Renal pelvis (tissue), 4 donors: ENCODE measurements around the gene EEF1AKMT1. TPM values are rescaled to one million over a fixed set of nuclear protein-coding genes. Genes with fewer than 3 reads are reported as not detected.

ENCODE experiments used
- DNase-seq: peaks from one replicate; pipeline ENCODE4 v3.0.0-alpha.2; 2013
- polyA plus RNA-seq, 3 donors: library from polyadenylated mRNA; unstranded; fragments of 120-200 nt; gene quantifications; one replicate each; pipeline ENCODE4 v1.2.1, GENCODE V29; 2013; ENCODE audit not compliant: insufficient read length in 3 of 3

EEF1AKMT1 gene
- polyA plus RNA-seq, 3 donors, result 13.6 to 16.2 (median 15.0) TPM

DNA sequence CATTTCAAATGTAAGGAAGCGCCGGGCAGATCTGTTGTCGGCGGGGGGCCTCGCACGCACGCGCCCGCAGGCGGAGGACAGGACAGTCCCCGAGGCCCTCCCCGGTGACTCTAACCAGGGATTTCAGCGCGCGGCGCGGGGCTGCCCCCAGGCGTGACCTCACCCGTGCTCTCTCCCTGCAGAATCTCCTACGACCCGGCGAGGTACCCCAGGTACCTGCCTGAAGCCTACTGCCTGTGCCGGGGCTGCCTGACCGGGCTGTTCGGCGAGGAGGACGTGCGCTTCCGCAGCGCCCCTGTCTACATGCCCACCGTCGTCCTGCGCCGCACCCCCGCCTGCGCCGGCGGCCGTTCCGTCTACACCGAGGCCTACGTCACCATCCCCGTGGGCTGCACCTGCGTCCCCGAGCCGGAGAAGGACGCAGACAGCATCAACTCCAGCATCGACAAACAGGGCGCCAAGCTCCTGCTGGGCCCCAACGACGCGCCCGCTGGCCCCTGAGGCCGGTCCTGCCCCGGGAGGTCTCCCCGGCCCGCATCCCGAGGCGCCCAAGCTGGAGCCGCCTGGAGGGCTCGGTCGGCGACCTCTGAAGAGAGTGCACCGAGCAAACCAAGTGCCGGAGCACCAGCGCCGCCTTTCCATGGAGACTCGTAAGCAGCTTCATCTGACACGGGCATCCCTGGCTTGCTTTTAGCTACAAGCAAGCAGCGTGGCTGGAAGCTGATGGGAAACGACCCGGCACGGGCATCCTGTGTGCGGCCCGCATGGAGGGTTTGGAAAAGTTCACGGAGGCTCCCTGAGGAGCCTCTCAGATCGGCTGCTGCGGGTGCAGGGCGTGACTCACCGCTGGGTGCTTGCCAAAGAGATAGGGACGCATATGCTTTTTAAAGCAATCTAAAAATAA, 52.1 kb downstream of the EEF1AKMT1 start:
- no peak for DNase-seq

DNA sequence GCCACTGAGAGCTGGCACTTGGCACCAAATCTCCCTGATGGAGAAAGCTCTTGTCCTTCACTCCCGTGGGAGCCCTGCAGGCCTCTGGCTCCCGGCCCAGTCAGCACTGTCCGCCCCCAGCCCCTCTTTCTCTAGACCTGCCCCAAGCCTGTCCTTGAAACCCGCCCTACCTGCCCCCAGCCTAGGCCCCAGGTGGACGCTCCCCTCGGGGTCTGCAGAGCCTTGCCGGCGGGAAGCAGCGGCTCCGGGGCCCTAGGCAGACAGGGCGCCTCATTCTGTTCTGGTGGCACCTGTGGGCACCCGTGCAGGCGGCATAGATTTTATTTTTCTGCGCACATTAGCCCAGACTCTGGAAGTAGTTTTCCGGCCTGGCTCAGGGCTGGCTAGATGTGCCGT, 52.7 kb downstream of the EEF1AKMT1 start:
- no peak for DNase-seq

- DNase-seq, result no peak
Measured at GRCh38 chr13:20720499-20720898, 53.3 kb downstream of the EEF1AKMT1 start.

DNA sequence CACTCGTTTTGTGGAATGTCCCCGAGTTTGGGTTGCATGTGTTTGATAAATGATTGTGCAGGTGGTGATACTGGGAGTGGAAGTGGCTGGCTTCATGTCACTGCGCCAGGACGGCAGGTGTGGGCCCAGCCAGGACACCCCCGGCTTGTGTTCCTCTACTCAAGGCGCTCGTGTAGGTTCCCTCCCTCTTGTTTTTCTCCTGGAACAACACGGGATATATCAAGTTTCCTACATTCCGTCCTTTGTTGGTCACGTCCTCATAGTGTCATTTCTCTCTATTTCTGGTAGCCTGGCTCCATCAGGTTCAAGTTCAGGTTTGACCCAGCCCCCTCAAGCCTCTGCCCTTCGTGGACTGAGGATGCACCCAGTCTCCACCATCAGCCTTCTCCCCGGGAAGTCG, 54.0 kb downstream of the EEF1AKMT1 start:
- no peak for DNase-seq

DNA sequence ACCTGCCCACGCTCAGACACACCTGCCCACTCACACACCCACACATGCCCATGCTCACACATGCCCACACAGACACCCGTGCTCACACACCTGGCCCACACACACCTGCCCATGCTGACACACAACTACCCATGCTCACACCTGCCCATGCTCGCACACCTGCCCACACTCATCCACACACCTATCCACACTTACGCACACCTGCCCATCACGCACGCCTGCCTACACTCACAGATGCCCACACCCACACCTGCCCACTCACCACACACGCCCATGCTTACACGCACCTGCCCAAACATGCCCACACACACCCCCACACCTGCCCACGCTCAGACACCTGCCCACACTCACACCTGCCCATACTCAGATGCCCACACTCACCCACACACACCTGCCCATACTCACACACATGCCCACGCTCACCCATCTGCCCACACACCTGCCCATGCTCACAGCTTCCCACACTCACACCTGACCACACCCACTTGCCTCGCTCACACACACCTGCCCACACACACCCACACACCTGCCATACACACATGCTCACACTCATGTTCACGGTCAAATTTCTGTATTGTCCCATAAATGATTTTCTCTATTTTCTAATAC, 54.7 kb downstream of the EEF1AKMT1 start:
- DNase-seq, result no peak

DNA sequence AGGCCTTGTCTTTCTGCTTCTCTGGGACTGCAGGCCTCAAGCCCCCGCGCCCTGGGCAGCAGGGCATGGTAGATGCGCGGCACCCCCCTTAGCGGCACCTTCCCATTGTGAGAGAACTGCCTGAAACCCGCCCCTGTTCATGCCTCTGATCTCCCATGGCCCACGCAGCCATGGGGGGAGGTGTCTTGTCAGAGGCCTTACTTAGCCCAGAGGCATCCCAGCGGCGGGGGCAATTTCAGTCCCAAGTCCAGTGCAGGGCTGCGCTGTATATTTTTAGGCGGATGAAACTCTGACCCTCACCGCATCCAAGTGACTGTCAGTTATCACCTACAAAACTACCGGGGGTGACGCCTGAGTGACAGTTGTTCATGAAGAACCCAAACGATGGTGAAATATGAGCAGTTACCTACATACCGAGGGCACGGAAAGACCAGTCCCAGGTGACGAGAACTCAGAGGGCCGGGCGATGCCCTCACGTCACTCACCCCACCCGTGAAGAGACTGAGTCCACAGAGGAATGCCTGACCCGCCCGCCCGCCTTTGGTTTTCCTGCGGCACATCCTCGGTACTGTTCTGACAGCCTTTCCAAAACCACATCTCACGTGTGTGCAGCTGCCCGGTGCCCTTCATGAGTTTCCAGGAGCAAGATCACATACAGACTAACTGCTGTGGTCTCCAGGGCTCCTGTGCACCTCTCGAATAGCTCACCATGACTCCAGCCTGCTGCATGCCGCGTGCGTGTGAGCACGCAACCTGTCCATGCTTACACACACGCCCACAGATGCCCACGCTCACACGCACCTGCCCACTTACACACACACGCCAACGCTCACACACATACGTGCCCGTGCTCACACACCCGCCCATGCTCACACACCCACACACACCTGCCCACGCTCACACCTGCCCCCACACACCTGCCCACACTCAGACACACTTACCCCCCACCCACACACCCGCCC, 55.9 kb downstream of the EEF1AKMT1 start:
- no peak for DNase-seq

GRCh38 chr13:20716951-20717350, 56.8 kb downstream of the EEF1AKMT1 start:
- no peak for DNase-seq

- no peak for DNase-seq
Measured at GRCh38 chr13:20715330-20715712, 58.4 kb downstream of the EEF1AKMT1 start.

DNA sequence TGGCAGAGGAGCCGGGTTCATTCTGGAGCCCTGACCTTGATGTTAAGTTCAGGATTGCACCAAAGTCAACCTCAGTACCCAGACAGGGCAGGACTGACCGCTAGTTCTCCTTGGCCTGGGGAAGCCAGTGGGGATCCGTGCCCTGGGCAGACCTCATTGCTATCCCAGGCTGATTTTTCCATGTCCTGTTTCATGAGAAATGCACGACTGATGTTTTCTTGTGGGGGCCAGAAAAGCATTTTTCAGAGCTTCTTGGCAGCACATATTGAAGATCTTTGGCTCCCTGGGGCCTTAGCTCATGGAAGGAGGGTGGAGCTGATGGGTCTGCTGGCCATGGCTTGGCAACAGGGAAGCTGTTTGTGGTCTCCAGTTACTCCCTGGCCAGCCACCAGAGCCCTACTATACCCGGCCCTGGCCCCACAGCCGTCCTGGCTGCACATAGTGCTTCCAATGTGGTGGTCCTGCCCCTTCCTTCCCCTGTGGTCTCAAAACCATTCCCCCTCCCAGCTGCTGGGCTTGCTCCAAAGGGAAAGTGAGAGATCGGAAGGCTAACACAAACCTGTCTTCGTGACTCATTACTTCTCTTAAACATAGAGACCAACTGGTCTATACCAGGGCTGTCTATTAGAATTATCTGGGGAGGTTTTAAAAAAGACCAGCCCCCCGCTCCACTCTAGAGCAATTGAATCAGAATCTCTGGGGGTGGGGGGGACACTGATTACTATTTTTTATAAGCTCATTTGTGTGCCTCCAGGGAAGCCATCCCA, 59.0 kb downstream of the EEF1AKMT1 start:
- no peak for DNase-seq

GRCh38 chr13:20714161-20714560, 59.6 kb downstream of the EEF1AKMT1 start:
- DNase-seq, result no peak

- no peak for DNase-seq
Measured at GRCh38 chr13:20713751-20714150, 60.0 kb downstream of the EEF1AKMT1 start.

GRCh38 chr13:20713014-20713376, 60.8 kb downstream of the EEF1AKMT1 start:
- no peak for DNase-seq

- no peak for DNase-seq
Measured at GRCh38 chr13:20711301-20712044, 62.3 kb downstream of the EEF1AKMT1 start.

- DNase-seq, result no peak
Measured at GRCh38 chr13:20709782-20710181, 64.0 kb downstream of the EEF1AKMT1 start.

DNA sequence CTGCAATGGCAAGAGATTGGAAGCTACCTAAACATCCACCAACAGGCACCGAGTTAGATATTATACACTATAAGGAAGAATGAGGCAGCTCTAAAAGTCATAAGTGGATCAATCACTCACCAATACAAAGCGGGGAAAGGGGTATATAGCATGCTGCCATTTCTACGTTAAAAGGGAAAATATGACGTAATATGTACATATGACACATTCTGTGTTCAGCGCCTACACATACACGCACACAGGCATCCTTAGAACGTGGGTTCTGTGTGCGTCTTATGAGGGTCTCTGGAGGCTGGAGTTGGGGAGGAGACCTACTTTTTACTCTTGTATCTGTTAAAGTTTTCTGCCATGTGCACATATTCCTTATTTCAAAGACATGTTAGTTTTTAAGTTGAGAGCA, 64.4 kb downstream of the EEF1AKMT1 start:
- DNase-seq, result no peak

- DNase-seq, result no peak
Measured at GRCh38 chr13:20708216-20708615, 65.5 kb downstream of the EEF1AKMT1 start.

- no peak for DNase-seq
Measured at GRCh38 chr13:20706661-20707060, 67.1 kb downstream of the EEF1AKMT1 start.

DNA sequence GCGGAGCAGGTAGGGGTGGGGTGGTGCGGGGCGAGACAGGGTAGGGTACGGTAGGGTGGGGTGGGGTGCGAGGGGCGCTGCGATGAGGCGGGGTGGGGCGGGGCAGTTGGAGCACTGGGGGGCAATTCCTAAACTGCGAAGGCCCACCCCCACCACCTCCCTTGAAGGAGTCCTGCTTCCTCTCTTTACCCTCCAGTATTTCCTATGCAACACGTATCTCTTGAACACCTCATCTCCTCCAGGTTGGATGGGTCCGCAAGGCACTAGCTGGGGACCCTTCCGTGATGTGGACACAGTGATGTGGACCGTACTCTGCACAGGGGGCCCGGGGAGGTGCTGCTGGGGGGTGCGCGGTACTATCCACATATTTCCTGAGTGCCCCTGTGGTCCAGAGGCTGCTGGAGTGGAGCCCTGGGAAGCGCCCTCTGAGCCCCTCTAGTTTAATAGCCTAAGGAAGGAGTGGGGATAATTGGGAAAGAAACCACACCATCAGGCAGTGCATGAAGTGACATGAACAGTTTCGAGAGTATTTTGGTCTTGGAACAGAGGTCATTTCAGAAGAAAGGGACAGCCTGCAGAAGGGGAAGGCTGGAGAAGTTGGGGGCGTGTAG, 69.2 kb downstream of the EEF1AKMT1 start:
- DNase-seq, result no peak

DNA sequence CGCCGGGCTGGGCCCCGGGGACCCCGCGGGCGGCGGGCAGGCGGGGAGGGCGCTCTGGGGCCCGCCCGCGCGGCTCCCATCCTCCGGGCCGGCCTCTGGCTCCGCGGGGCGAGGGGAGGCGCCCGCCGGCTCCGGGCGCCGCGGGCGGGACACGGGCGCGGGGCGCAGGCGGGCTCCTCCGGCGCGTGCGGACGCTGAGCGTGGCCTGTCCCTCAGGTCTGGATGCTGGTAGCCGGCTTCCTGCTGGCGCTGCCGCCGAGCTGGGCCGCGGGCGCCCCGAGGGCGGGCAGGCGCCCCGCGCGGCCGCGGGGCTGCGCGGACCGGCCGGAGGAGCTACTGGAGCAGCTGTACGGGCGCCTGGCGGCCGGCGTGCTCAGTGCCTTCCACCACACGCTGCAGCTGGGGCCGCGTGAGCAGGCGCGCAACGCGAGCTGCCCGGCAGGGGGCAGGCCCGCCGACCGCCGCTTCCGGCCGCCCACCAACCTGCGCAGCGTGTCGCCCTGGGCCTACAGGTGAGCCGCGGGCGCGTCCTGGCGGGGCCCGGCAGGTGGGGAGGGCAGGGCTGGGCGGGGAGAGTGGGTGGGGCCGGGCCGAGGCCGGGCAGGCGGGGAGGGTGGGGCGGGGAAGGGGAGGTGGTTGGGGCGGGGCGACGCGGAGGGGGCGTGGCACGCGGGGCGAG, 69.8 kb downstream of the EEF1AKMT1 start:
- DNase-seq, result peak; percentile 78
